GM21526 (cell line): ENCODE results near the gene ALOX5AP.

ENCODE experiments used
- ATAC-seq: cut with Tn5 transposase; IDR thresholded peaks from one replicate; pipeline ENCODE4 v1.9.1; 2021; ENCODE audit warnings: moderate library complexity; ENCODE audit not compliant: unreplicated experiment, low FRiP score

ALOX5AP gene

GRCh38 chr13:30753030-30753616, 17.8 kb downstream of the ALOX5AP start:
- no peak for ATAC-seq

GRCh38 chr13:30755678-30756077, 20.3 kb downstream of the ALOX5AP start:
- ATAC-seq, result no peak

DNA sequence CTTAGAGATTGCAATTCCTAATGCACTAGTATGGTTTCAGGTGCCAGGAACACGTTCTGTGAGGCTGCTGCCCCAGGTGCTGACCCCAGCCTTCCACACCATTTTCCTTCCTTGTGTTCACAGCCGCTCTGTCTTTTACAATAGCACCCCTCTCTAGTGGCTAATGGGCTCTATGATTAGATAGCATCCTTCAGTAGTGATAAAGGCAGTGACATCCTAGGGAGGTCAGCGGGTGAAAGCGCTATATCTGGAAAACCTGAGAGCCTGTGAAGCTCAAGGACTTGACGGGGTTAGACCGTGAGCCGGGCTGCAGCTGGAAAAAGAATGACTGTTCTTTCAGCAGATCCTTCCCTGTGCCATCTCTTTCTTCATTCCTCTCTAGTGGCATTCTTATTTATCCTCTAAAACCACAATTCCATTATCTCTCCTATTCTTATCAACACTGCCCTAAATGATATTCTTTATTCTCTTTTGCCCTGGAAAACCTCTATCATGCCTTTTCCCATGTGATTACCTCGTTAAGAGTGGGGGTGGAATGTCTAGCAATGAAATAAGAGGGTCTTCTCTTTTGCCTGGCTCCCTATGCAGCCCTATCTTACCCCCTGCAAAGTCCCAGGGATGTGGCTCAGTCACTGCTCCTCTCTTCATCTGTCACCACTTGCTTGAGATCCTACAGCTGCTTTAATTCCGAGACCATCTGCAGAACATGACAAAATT, 21.8 kb downstream of the ALOX5AP start:
- ATAC-seq, result no peak

DNA sequence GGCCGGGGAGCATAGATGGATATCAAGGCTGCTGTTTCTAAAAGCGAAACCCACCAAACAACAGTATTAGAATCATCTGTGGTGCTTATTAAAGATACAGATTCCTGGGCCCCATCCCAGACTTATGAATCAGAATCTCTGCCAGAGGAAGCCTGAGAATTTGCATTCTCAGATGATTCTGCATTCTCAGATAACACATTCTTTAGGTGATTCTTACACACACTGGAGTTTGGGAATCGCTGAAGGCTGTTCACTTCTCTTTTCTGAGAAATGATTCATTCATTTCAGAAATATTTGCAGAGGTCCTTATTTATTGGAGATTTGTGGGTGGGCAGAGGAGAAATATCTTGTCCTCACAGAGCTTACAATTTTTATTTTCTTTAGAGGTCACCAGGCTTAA, 24.4 kb downstream of the ALOX5AP start:
- no peak for ATAC-seq

DNA sequence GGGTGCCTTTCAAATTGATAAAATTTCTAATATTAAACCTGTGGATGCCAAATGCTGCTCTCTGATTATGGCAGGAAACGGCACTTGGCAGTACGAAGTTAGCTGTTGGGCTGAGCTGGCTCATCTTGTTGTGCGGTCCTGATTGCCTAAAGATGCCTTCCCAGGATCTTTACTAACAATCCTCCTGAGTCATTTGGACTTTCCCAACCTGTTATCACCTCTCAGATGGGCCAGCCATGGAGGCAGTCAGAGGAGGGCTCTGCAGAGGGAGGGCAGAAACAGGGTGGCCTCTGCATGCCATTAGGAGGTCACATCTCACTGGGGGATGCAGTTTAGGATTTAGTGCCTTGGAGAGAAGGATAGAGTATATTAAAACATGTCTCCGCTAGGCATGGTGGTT, 27.3 kb downstream of the ALOX5AP start:
- no peak for ATAC-seq

- no peak for ATAC-seq
Measured at GRCh38 chr13:30763786-30764413, 28.6 kb downstream of the ALOX5AP start.

GRCh38 chr13:30766231-30766630, 30.9 kb downstream of the ALOX5AP start:
- no peak for ATAC-seq

DNA sequence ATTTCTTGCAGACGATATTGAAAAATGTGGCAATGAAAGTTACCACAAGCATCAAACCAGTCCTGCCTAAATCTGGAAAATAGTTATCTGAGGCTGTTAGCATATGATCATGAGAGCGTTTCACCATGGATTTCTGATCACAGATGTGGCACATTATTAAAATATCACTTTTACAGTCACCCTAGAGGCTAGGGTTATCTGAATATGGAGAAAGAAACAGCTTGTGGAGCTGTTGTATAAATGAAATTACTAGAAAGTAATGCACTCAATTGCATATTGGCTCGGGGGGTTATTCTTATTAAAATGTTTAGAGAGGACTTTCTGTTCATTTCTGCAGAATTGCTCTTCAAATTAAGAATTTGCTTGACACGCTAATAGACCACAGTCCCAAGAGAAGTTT, 35.6 kb downstream of the ALOX5AP start:
- no peak for ATAC-seq

GRCh38 chr13:30773561-30773960, 38.2 kb downstream of the ALOX5AP start:
- no peak for ATAC-seq

GRCh38 chr13:30774214-30774730, 38.9 kb downstream of the ALOX5AP start:
- no peak for ATAC-seq

GRCh38 chr13:30776661-30777060, 41.3 kb downstream of the ALOX5AP start:
- no peak for ATAC-seq

DNA sequence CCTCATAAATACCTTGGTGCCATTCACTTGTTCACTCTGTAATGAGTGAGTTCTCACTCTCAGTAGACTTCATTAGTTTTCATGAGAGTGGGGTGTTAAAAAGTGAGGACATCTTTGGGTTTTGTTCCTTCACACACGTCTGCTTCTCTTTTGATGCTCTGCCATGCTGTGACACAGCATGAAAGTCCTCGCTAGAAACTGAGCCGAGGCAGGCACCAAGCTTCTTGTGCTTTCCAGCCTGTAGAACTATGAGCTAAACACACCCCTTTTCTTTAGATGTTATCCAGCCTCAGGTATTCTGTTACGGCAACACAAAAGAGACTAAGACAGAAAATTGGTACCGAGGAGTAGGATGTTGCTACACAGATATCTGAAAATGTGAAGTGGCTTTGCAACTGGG, 43.7 kb downstream of the ALOX5AP start:
- no peak for ATAC-seq

- ATAC-seq, result no peak
Measured at GRCh38 chr13:30779608-30780007, 44.3 kb downstream of the ALOX5AP start.

DNA sequence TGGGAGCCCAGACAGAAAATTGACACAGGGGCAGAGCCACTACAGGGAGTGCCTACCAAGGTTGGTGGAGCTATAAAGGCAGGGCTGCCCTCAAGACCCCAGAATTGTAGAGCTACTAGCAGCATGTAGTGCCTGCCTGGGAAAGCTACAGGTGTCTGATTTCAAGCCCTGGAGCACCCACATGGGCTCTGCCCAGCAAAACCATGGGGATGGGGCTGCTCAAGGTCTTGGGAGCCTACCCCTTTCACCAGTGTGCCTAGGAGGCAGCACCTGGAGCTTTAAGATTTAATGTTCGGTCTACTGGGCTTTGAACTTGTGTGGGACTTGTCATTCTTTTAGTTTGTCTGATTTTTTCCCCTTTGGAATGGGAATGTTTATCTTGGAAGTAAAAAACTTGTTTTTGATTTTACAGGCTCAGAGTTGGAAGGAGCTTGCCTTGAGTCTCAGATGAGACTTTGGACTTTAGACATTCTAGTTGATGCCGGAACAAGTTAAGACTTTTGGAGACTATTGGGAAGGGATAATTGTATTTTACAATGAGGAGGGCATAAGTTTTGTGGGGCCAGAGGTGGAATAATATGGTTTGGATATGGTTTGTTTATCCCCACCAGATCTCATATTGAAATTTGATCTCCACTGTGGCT, 45.1 kb downstream of the ALOX5AP start:
- ATAC-seq, result no peak

DNA sequence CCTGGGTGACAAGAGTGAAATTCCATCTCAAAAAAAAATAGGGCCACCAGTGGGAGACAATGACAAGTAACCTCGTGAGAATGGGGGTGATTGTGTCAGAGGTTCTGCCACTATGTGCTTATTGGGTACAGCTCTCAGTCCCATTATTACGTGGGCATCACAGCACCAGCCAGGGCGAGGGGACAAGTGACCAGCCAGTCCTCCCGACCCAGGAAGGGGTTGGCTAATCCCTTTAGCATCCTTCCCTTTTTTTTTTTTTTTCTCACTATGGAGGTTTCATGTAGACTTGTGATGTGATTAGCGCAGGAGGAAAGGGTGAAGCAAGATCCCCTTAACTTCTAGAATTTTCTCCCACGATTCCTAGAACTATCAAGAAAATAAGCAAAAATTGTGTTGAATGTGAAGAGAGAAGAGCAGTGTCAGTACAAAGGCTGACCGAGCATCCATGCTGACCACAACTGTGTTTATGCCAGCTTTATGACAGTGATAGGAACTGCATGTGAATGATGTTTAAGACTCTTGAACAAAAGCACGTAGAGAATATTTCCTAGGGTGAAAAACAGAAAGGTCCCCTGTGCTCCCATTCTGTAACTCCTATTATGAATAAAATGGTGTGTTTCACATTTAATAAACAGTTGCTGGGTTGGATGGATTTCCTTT, 50.0 kb downstream of the ALOX5AP start:
- no peak for ATAC-seq

GRCh38 chr13:30786648-30787047, 51.3 kb downstream of the ALOX5AP start:
- no peak for ATAC-seq

DNA sequence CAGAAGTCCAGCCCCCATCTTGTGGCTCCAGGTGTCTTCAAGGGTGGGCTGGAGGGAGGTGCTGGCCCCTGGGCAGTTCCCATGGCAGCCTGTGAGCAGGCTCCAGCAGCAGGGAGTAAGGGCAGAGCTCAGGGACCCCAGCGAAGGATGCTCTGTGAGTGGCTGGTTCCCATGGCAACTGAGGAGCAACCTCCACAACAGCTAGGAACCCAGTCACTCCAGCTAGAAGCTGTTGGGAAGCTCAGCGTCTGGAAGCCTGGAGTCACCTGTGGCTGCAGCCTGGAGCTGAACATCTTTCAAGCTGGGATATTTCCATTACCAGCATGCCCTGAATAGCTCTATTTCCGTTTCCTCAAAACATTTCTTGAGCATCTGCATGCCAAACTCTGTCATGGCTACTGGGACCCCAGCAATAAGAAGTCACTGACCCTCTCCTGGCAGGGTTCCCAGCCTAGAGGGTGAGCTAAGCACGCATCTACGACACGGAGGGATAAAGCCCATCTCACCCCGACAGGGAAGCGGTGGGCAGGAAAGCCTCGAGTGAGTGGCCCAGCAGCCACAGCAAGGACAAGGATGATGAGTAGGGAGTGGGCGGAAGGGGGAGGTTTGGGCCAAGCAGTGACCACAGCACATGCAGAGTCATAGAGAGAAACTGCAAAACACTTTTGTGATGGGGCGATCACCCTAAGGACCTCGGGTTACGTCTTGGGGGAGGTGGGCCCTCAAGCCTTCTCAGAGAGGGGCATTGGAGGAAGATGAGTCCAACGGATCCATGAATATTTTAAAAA, 52.6 kb downstream of the ALOX5AP start:
- ATAC-seq, result no peak

DNA sequence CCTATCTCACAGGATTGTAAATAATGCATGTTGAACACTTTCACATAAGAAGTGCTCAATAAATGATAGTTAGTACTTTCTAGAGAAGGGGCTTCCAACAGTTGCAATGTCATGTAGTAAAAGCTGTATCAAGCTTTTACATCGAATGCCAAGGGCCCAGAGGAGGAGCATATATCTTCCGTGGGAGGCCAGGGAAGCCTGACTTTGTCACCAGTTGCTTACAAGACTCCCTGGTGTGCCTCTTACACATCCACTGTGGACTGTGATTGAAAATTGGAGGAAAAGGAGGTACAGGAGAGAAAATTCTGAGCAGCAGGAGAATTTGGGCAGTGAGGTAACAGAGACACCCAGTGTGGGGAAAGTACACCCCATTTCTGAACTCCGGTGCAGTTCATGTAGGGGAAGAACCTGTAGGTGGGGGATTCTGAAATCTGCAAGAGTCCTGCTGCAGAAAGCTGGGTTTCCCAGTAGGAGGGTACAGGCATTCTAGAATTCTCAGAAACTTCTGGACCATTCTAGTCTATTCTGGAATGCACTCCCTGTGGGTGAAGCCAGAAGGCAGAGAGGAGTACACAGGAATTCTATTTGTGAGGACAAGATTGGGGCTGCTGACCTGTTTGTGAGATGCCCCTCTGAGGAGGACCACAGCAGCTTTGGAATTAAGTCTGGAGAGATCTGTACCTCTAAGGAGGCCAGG, 54.0 kb downstream of the ALOX5AP start:
- ATAC-seq, result no peak

DNA sequence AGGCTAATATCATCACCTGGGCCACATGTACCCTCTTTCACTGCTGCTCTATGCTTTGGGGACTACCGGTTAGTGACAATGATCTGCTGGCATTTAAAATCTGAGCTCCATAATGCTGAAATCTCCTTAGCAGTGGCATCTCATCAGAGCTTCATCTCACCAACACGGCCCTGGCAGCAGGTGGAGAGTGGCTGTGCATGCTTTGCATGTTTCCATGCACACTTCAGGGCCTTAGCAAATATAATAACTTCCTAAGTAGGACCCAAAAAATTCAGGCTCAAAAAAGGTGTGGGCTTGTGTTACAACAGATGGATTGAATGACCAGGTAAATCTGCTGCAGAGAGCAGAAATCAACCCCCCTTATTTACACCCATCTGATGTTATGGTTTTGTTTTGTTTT, 55.2 kb downstream of the ALOX5AP start:
- ATAC-seq, result no peak
